GM21423 (cell line): ENCODE results near the gene FAM83C.
"Not testable (repeated sequence)": the region's sequence is repeated elsewhere in the genome, so short reads cannot be mapped to it uniquely, and the experiment has no call there.

Source experiments
- ATAC-seq: cut with Tn5 transposase; IDR thresholded peaks from one replicate; pipeline ENCODE4 v1.9.1; 2021; ENCODE audit warnings: mild to moderate bottlenecking, moderate library complexity; ENCODE audit not compliant: unreplicated experiment

FAM83C gene

DNA sequence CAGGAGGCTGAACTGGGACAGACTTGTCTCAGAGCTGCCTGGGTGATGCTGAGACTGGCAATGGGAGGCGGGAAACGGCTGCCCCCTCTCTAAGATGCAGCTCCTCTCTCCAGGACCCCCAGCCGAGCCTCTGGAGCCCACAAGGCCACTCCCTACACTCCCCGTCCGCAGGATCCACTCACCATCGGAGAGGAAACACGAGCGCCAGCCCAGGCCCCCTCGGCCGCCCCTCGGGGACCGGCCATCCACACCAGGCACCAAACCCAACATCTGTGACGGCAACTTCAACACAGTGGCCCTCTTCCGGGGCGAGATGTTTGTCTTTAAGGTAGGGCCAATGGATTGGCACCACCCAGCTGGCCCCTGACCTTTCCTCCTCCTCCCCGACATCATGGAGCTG lies 25.1 kb downstream of the FAM83C start:
- no peak for ATAC-seq

DNA sequence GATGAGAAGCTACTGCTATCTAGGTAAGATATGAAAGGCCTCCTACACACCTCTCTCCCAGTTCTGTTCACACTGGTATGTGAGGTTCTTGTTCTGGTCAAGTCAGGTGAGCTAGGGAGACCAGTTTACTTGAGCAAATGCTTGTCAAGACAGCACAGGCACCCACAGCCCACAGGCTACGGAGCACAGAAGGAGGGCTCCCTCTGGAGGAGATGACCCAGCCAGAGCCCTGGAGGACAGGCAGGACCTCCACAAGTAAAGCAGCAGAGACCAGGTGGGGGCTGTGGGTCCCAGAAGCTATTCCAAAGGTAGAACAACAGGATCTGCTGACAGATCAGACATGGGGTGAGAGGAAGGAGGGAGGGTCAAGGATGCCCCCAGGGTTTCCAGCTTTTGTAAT lies 27.5 kb downstream of the FAM83C start:
- no peak for ATAC-seq

DNA sequence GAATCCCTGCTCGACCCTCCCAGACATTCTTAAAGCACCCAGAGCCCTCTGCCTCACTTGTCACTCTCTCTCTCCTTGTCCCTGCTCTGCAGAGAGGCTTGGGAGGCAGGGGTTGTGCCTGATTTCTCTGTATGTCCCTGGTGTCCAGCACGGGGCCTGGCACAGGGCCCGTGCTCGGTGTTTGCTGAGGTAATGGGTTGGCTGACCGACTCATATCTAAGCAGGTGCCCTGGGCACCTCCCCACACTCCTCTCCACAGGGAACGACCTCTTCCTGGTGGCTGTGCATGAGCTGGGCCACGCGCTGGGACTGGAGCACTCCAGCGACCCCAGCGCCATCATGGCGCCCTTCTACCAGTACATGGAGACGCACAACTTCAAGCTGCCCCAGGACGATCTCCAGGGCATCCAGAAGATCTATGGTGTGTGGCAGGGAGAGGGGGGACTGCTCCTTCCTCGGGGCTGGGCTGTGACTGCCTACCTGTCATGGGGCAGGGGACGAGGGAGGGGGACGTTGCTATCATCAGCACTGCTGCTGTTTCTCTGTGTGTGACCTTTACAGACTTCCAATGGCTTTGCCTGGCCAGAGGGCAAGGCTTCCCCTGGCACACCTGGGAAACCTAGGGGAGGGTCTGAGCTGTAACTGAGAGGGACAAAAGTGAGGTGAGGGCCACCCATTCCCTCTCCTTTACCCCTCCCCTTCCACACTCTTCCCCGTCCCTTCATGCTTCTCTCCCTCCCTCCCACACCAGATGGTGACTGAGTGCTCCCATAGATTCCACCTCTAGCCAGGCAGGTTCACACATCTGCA lies 28.5 kb downstream of the FAM83C start:
- no peak for ATAC-seq

DNA sequence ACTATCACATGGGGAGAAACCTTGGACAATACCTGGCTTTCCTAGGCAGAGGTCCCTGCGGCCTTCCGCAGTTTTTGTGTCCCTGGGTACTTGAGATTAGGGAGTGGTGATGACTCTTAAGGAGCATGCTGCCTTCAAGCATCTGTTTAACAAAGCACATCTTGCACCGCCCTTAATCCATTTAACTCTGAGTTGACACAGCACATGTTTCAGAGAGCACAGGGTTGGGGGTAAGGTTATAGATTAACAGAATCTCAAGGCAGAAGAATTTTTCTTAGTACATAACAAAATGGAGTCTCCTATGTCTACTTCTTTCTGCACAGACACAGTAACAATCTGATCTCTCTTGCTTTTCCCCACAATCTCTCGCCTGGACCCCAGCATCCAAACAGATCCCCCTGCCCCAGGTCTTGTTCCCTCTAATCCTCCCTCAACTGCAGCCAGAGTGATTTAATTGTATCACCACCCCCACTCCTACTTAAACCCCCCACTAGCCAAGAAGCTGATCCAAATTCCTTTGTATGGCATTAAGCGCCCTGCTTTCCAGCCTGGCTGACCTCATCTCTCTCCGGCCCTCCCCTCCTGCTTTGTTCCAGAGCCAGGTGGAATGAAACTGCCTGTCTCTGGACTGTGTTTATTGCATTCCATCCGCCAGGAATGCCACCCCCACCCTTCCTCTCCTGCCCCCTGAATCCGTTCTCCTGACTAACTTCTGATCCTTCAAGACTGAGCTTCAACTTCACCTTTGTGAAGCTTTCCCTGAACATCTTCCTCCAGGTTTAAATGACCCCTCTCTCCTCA lies 29.3 kb downstream of the FAM83C start:
- not testable (repeated sequence) for ATAC-seq

DNA sequence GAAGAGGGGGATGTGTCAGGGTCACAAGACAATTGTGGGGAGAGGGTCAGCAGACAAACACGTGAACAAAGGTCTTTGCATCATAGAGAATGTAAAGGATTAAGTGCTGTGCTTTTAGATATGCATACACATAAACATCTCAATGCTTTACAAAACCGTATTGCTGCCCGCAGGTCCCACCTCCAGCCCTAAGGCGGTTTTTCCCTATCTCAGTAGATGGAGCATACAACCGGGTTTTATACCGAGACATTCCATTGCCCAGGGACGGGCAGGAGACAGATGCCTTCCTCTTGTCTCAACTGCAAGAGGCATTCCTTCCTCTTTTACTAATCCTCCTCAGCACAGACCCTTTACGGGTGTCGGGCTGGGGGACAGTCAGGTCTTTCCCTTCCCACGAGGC lies 29.9 kb downstream of the FAM83C start:
- ATAC-seq: not testable (repeated sequence)

DNA sequence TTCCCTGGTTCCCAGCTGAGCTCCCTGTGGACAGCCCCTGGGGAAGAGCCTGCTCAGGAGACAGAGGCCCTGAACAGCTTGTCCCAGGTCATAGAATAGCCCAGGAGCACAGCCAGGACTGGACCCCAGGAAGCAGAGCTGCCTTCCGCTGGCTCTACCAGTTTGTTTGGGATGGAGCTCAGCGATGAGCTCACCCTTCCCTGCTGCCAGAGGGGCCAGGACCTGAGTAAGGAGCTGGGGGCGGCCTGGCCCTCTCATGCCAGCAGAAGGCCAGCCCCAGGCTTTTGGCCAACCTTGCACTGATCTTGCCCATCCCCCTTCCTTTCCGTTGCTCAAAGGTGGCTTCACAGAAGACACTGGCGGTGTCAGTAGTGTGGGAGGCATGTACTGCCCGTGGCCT lies 31.8 kb downstream of the FAM83C start:
- no peak for ATAC-seq

DNA sequence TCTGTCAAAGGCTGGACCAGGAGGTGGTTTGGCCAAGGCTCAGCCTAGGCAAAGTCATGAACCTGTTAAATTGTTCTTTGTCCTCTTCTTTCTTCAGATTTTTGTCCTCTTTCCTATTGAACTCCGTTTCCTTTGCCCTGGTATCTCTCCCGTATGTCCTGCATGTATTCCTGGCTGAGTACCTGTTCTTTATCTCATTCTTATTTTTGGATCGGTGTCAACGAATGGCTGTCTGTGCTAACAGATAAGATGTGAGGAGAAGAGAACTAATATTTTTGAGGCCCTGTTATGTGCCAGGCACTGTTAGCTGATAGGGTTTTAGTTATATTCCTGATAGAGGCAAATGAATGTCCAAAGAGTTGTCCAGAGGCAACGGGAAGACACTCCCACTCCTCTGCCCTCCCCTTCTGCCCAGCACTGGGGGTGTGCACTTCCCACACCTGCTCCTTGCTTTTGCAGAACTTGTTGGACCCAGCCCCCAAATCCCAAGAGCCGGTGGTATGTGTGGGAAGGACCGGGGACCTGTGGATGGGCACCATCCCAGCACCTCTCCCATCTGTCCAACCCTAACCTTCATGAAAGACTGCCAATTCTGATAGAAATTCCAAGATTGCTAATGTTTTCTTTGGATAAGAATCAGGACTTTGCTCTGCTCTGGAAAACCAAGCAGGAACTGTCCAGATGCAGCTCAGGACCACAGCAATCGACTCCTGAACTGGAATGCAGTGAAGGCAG lies 34.9 kb downstream of the FAM83C start:
- ATAC-seq: no peak

DNA sequence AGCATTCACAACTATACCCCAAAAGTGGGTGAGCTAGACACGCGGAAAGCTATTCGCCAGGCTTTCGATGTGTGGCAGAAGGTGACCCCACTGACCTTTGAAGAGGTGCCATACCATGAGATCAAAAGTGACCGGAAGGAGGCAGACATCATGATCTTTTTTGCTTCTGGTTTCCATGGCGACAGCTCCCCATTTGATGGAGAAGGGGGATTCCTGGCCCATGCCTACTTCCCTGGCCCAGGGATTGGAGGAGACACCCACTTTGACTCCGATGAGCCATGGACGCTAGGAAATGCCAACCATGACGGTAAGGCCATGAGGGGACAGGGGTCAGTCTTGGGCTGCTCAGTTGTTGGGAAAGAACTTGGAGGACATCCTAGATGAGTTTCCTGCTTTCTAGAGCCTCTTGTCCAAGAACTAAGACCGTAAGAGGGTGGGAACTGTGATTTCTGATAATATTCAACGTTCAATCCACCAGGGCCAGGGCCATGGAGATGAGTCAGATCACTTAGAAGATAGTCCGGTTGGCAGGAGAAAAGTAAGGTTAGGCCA lies 37.7 kb downstream of the FAM83C start:
- ATAC-seq: no peak

DNA sequence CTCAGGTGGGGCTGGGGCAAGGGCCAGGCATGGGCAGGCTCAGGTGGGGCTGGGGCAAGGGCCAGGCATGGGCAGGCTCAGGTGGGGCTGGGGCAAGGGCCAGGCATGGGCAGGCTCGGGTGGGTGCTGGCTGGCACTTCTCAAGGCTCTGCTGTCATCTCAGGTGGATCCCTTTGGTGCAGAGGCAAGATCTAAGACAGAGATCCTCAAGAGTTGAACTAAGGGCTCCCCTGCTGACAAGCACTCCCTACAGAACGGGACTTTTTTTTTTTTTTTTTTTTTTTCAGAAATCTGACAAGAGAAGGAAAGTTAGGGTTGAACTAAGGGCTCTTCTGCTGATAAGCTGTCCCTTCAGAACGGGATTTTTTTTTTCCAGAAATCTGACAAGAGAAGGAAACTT lies 39.2 kb downstream of the FAM83C start:
- no peak for ATAC-seq

DNA sequence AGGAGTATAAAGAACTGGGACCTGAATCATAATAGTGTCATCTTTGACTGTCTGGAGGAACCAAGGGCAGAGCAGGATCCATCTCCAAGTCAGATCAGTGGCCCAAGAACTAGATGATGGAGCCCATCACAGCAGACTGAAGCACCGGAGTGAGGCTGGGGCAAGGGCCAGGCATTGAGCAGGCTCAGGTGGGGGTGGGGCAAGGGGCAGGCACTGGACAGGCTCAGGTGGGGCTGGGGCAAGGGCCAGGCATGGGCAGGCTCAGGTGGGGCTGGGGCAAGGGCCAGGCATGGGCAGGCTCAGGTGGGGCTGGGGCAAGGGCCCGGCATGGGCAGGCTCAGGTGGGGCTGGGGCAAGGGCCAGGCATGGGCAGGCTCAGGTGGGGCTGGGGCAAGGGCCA lies 39.6 kb downstream of the FAM83C start:
- ATAC-seq: not testable (repeated sequence)

DNA sequence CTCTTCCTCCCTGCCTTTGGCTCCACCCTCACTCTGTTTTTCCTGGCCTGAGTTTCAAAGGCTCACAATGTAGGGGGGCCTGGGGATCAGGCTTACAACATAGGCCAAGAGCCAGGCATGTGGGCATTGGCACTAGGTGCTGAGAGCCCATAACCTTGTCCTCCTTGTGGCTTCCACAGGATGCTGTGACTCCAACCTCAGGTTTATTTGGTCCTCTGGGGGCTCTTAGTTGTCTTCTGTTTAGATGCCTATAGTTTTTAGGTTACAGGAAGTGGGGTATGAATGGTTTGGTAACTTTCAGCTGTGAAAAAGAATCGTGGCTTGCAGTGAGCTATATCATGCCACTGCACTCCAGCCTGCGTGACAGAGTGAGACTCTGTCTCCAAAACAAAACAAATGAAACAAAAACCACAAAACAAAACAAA lies 40.2 kb downstream of the FAM83C start:
- ATAC-seq: peak; percentile 79

DNA sequence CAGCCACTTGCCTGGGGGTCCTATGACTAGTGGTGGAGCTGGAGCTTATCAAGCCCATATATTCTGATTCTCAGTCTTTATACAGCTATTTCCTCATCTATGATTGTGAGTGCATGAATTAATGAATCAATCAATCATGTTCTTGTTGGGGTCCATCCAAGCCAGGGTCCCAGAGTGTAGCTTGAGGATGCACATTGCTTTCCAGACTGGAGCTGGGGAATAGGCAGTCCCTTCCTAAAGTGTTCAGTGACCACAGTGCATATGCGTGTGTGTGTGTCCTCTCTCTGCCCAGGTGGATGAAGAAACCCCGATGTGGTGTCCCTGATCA lies 40.6 kb downstream of the FAM83C start:
- ATAC-seq: no peak

DNA sequence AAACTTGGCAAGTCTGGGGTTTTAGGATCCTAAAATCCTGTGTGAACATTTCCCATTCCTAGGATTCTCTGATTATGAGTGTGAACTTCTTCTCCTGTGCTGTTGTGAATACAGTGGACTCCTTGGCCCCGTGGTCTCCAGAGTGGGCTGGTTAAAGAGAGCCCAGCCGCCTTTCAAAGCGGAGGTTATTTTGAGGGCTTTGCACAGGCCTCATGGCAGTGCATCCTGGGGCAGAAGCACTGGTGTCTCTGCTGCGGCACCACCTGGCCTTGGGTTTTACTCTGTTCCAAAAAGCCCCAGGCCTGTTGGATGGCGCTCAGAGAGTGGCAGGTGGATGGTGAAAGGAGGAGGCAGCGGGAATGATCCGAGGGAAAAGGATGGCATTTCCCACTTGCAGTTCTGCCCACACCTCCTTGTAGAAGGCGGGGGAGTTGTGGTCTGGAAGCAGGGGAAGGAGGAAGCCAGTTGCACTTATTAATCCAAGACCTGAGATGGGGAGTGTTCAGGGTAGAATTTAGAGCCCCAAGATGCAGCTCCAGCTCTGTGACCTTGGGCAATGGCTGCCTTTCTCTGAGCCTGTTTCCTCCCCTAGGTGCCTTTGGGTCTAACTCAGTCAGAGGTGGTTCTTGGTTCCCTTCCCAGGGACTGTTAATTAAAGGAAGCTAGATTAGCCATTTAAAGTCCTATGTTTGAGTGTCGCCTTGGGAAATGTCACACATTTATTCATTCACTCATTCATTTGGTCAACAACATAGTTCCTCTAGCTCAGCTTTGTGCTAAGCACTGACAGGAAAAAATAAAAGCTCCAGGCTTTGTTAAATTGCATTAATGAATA lies 43.4 kb downstream of the FAM83C start:
- ATAC-seq: no peak

DNA sequence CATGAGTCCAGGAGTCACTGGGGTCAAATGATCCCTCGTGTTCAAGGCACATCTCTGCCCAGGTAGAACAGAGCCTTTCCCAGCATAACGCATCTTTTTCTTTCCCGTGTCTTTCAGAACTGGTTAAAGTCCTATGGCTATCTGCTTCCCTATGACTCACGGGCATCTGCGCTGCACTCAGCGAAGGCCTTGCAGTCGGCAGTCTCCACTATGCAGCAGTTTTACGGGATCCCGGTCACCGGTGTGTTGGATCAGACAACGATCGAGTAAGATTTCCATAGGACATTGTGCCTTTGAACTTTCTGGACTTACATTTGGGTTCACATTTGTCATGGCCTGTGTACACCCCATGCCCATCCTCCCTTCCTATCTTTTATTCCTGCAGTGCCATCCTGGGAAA lies 45.5 kb downstream of the FAM83C start:
- ATAC-seq: no peak

DNA sequence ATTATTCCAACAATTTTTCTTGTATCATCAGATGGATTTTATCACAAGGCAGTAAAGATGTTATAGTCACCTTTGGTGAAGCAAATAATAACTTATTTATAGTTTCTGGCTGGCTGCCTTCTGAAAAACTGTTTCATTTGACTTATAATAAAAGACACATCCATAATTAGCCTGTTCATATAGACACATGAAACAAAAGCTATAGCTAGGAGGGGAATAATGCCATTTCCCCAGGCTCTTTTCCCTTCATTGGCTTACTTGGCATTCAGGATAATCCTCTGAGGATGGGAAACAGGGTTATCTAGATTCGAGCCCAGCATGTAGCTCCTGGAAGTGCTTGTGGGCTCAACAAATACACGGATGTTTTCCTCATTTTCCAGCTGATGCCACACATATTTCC lies 48.2 kb downstream of the FAM83C start:
- ATAC-seq: no peak

DNA sequence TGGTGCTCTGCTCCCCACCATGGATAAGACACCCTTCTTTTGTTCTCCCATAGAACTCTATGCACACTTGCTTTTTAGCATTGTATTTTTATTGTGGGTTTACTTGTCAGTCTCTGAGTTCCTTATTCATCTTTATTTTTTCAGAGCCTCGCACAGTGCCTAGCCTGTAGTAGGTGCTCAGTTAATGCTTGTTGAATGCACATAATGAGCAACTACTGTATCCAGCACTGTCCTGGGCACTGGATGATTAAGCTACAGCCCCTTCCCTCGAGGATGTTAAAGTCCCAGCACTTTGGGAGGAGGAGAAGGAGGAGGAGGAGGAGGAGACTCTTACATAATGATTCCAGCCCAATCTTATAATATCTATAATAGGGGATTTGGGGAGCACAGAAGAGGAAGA lies 48.9 kb downstream of the FAM83C start:
- ATAC-seq: no peak

DNA sequence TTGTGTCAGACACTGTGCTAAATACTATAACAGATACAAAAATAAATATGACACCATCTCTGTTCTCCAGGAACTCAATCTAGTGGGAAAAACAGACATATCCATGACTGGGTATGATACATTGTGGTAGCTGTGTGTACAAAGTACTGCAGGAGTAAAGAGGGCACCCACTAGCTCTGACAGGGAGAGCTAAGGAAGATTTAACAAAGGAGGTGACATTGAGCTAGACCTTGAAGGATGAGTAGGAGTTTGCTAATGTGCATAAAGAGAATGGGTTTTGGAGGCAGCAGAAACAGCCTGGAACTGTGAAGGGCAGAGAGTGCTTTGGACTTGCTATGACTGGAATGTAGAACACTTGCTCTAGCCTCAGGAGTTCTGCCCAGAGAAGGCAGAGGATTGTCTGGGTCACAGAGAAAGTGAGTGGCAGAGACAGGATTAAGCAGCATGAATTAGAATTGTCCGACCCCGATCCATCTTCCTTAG lies 51.4 kb downstream of the FAM83C start:
- ATAC-seq: no peak

DNA sequence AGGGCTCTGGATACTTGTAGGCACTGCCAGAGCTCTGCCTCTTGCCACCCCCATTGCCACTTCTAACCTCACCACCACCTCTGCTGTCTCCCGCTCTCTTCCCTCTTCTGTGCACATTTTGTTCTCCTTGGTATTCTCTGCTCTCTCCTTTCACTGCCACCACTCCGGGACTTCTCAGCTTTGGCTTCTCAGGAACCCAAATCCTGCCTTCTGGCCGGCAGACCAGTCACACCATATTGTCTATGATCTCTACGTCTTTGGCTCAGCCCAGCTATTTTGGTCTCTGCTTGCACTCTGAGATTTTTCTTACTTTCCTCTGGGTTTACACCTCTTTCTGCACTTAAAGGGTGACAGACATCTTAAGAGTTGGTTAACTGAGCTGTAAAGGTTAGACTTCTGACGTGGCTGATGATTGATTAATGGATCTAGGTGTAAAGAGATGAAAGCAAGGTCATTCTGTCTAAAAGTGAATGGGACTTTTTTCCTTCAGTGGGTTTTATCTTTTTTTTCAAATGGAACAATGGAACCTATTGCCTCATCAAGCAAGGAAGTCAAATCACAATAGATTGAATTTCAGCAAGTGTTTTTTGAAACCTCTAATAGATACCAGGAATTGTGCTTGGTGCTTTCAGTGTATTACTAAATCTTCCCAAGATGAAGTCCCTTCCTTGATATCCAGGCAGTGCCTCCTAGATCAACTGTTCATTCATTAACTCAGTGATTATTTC lies 52.0 kb downstream of the FAM83C start:
- no peak for ATAC-seq

DNA sequence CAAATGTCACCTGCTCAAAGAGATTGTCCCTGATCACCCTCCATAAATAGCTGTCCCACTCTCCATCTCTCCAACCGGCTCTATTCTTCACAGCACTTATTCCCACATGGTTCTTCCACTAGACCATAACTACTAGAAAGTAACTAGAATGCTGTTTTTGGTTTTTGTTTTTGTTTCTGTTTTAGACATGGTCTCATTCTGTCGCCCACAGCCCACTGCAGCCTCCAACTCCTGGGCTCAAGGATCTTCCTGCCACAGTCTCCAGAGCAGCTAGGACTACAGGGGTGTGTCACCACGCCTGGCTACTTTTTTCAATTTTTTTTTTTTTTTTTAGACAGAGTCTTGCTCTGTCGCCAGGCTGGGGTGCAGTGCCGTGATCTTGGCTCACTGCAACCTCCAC lies 53.5 kb downstream of the FAM83C start:
- ATAC-seq: no peak

DNA sequence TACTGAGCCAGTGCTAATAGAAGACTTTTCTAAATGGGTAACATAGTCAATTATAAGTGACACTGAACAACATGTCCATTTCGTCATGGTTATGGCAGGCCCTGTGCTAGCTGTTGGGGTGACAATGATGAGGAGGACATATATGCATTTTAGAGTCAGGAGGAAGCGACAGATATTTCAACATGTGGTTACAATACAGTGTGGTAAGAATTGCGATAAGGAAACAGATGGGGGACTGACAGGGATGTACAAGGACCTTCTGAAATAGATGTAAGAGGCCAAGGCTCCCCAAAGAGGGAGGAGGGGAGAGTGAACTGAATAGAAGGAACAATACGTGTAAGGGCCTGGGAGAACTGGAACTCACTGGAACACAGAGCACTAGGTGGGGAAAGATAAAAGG lies 54.1 kb downstream of the FAM83C start:
- no peak for ATAC-seq
